DOHH2 (cell line): ENCODE data around the gene TRAPPC2L.
"Not testable (repeated sequence)": the region's sequence is repeated elsewhere in the genome, so short reads cannot be mapped to it uniquely, and the experiment has no call there.

ENCODE experiments used
- H3F3A ChIP-seq: fragments of 200-600 bp; sonication (generic), shearing (Covaris generic); 2 replicates; pipeline ENCODE4 v1.6.0; 2016; ENCODE audit warnings: antibody characterized with exemption, mild to moderate bottlenecking; ENCODE audit not compliant: control insufficient read depth, insufficient read depth
- H3K27ac ChIP-seq: fragments of 200-600 bp; sonication (generic); 2 replicates; pipeline ENCODE4 v1.5.1; 2014; ENCODE audit warnings: low read depth, mild to moderate bottlenecking, low read length, moderate library complexity
- H3K27me3 ChIP-seq: fragments of 200-600 bp; sonication (generic); 2 replicates; pipeline ENCODE4 v1.6.1; 2014; ENCODE audit warnings: mild to moderate bottlenecking, low read length, mixed read lengths; ENCODE audit not compliant: control insufficient read depth
- H3K36me3 ChIP-seq: fragments of 200-600 bp; sonication (generic); 2 replicates; pipeline ENCODE4 v1.6.1; 2014; ENCODE audit warnings: mild to moderate bottlenecking, low read length, moderate library complexity, mixed read lengths; ENCODE audit not compliant: control insufficient read depth
- H3K4me1 ChIP-seq: fragments of 200-600 bp; sonication (generic); 2 replicates; pipeline ENCODE4 v1.6.1; 2014; ENCODE audit warnings: mild to moderate bottlenecking, low read length, mixed read lengths; ENCODE audit not compliant: control insufficient read depth
- H3K4me2 ChIP-seq: fragments of 200-600 bp; sonication (generic); 2 replicates; pipeline ENCODE4 v1.6.0; 2014; ENCODE audit warnings: mild to moderate bottlenecking, low read length, moderate library complexity
- H3K4me3 ChIP-seq: fragments of 200-600 bp; sonication (generic); 2 replicates; pipeline ENCODE4 v1.5.1; 2014; ENCODE audit warnings: mild to moderate bottlenecking, low read length, mixed read lengths
- H3K79me2 ChIP-seq: fragments of 200-600 bp; sonication (generic); 2 replicates; pipeline ENCODE4 v1.6.1; 2014; ENCODE audit warnings: mild to moderate bottlenecking, low read length, mixed read lengths; ENCODE audit not compliant: control insufficient read depth
- H3K9me2 ChIP-seq: fragments of 200-600 bp; sonication (generic); replicated peaks from 2 replicates; pipeline ENCODE4 v1.6.1; 2014; ENCODE audit warnings: mild to moderate bottlenecking, low read length, mixed read lengths; ENCODE audit not compliant: control insufficient read depth
- H3K9me3 ChIP-seq: fragments of 200-600 bp; sonication (generic); 2 replicates; pipeline ENCODE4 v1.6.1; 2014; ENCODE audit warnings: antibody characterized with exemption, low read length, mixed read lengths; ENCODE audit not compliant: control insufficient read depth, insufficient read depth
- H4K20me1 ChIP-seq: fragments of 200-600 bp; sonication (generic); 2 replicates; pipeline ENCODE4 v1.6.0; 2014; ENCODE audit warnings: low read depth, mild to moderate bottlenecking, antibody characterized with exemption, low read length, moderate library complexity; ENCODE audit not compliant: control insufficient read depth, insufficient read depth
- EZH2phosphoT487 ChIP-seq: fragments of 200-600 bp; sonication (generic); IDR thresholded peaks from 2 replicates; pipeline ENCODE4 v1.6.1; 2017; ENCODE audit warnings: borderline replicate concordance, mild to moderate bottlenecking, antibody characterized with exemption, low read length, moderate library complexity, mixed read lengths
- TF ChIP-seq, protein P1 (sequence below): fragments of 200-600 bp; sonication (generic); IDR thresholded peaks from one replicate; pipeline ENCODE4 v1.5.1; 2014; ENCODE audit warnings: antibody characterized with exemption, mild to moderate bottlenecking, low read depth, low read length; ENCODE audit not compliant: poor library complexity, severe bottlenecking

Gene TRAPPC2L

DNA sequence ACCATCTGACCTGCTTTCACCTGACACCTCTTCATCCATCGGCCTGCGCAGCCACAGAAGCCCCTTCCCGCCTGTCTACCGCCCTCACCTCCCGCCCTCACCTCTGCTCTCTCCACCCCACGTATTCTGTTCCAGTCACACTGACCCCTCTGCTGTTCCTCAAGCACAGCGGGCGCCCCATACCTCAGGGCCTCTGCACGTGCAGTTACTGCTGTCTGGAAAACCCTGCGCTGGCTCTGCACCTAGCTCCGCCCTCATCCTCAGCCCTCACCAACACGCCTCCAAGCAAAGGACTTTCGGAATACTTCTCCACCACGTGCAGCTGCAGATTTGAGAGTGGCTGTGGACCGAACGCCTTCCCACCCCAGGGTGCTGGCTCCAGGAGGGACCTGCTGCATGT, 34.2 kb downstream of the TRAPPC2L start:
- no peaks in the 10 kb centered on the region for H4K20me1 ChIP-seq
- no peak overlapping the region for H3K4me3 ChIP-seq
- no peak overlapping the region for H3K4me2 ChIP-seq
- peaks cover 3% of the 10 kb centered on the region; the same call in 1 of the 2 replicates for H3K9me3 ChIP-seq
- H3K27ac ChIP-seq = no peak overlapping the region
- no peaks in the 10 kb centered on the region for H3K4me1 ChIP-seq
- H3K36me3 ChIP-seq = peaks cover 43% of the 10 kb centered on the region
- no peaks in the 10 kb centered on the region for H3F3A ChIP-seq
- H3K27me3 ChIP-seq = no peaks in the 10 kb centered on the region
- no peaks in the 10 kb centered on the region for H3K79me2 ChIP-seq
- TF ChIP-seq, protein P1, sequence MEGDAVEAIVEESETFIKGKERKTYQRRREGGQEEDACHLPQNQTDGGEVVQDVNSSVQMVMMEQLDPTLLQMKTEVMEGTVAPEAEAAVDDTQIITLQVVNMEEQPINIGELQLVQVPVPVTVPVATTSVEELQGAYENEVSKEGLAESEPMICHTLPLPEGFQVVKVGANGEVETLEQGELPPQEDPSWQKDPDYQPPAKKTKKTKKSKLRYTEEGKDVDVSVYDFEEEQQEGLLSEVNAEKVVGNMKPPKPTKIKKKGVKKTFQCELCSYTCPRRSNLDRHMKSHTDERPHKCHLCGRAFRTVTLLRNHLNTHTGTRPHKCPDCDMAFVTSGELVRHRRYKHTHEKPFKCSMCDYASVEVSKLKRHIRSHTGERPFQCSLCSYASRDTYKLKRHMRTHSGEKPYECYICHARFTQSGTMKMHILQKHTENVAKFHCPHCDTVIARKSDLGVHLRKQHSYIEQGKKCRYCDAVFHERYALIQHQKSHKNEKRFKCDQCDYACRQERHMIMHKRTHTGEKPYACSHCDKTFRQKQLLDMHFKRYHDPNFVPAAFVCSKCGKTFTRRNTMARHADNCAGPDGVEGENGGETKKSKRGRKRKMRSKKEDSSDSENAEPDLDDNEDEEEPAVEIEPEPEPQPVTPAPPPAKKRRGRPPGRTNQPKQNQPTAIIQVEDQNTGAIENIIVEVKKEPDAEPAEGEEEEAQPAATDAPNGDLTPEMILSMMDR = no peak
- no peak for TF ChIP-seq EZH2phosphoT487
- no peaks in the 10 kb centered on the region for H3K9me2 ChIP-seq

DNA sequence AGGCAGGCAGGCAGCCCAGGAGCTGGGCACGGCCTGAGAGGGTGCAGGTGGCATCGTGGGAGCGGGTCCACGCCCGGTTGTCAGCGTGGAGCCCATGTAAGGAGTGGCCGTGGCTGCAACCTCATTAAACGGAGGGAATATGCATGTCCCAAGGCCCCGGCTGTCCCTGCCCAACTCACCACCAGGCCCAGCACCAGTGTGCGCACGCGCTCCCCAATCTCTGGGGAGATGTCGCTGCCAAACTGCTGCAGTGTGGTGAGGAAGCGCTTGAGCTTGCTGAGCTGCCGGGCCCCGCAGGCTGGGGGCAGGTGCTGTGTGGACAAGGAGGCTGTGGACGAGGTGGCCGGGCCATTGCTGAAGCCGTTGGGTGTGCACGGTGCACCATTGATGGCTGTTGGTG, 35.1 kb downstream of the TRAPPC2L start:
- Histone ChIP-seq H3F3A (no peaks in the 10 kb centered on the region), H4K20me1 (no peaks in the 10 kb centered on the region), H3K4me1 (no peaks in the 10 kb centered on the region), H3K79me2 (no peaks in the 10 kb centered on the region), H3K4me3 (no peak overlapping the region), H3K9me2 (no peaks in the 10 kb centered on the region), H3K36me3 (peaks cover 48% of the 10 kb centered on the region), H3K27ac (no peak overlapping the region), H3K27me3 (no peaks in the 10 kb centered on the region), H3K9me3 (peaks cover 3% of the 10 kb centered on the region; the same call in 1 of the 2 replicates), H3K4me2 (no peak overlapping the region)
- TF ChIP-seq, protein P1 = no peak
- TF ChIP-seq EZH2phosphoT487 = no peak

DNA sequence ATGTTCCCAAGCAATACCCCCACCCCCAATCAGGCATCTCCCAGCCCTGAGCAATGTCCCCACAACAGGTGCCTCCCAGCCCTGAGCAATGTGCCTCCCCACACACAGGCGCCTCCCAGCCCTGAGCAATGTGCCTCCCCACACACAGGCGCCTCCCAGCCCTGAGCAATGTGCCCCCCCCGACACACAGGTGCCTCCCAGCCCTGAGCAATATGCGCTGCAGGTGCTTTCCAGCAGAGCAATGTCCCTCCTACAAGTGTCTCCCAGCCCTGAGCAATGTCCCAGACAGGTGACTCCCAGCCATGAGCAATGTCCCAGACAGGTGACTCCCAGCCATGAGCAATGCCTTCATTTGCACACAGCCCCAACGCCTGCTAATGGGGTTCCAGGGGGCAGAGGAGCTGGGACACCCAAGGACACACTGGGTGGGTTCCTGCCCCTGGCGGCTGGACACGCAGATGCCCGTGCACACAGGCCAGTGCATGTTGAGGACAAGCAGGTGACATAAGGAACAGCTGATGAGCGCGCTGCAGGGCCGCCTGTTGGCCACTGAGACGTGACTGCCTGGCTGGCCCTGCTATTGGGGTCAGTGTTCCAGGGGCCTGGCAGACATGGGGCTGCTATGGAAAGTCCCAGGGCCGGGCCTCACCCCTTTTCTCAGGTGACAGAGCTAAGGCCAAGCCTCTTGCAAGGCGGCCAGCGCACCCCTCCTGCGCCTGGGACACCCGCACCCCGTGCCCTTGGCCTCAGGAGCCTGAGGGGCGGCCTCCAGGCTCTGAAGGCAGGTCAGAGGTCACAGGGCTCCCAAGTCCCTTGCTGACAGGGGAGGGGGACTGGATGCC, 36.4 kb downstream of the TRAPPC2L start:
- H3K36me3 ChIP-seq = peaks cover 55% of the 10 kb centered on the region
- H3K4me3 ChIP-seq = no peak overlapping the region
- peaks cover 3% of the 10 kb centered on the region; the same call in 1 of the 2 replicates for H3K9me3 ChIP-seq
- no peak overlapping the region for H3K4me2 ChIP-seq
- no peaks in the 10 kb centered on the region for H4K20me1 ChIP-seq
- H3F3A ChIP-seq = no peaks in the 10 kb centered on the region
- H3K79me2 ChIP-seq = no peaks in the 10 kb centered on the region
- no peak overlapping the region for H3K27ac ChIP-seq
- no peaks in the 10 kb centered on the region for H3K4me1 ChIP-seq
- no peaks in the 10 kb centered on the region for H3K27me3 ChIP-seq
- TF ChIP-seq EZH2phosphoT487 = no peak
- TF ChIP-seq, protein P1 = no peak
- no peaks in the 10 kb centered on the region for H3K9me2 ChIP-seq

DNA sequence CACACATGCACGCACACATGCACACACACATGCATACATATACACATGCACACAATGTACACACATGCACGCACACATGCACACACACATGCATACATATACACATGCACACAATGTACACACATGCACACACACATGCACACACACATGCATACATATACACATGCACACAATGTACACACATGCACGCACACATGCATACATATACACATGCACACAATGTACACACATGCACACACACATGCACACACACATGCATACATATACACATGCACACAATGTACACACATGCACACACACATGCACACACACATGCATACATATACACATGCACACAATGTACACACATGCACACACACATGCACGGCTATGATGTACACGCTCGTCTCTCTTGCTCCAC, 37.3 kb downstream of the TRAPPC2L start:
- not testable (repeated sequence) for H3K4me2 ChIP-seq, H3K27ac ChIP-seq, H3K9me2 ChIP-seq

More for the DNA sequence above, 37.3 kb downstream of the TRAPPC2L start:
- not testable (repeated sequence) for H3K27me3 ChIP-seq, H3K4me3 ChIP-seq, H3K9me3 ChIP-seq, H3F3A ChIP-seq, H3K79me2 ChIP-seq, H3K4me1 ChIP-seq, H4K20me1 ChIP-seq
- peaks cover 61% of the 10 kb centered on the region for H3K36me3 ChIP-seq
